B cell (primary cell): Measurements from ENCODE around the gene ATP10B.

Source experiments
- CTCF ChIP-seq: fragments of 200-600 bp; IDR thresholded peaks from one replicate; pipeline ENCODE4 v1.8.0; 2022; ENCODE audit warnings: antibody characterized with exemption, mild to moderate bottlenecking
- EZH2 ChIP-seq: IDR thresholded peaks from 2 replicates; pipeline ENCODE4 v1.6.1; 2012; ENCODE audit warnings: borderline replicate concordance, low read depth, mild to moderate bottlenecking, moderate library complexity, low read length; ENCODE audit not compliant: insufficient read depth, poor library complexity, severe bottlenecking

- TF ChIP-seq CTCF, result no peak
- no peak for TF ChIP-seq EZH2
These were observed 312.6 kb downstream of the ATP10B start for GRCh38 chr5:160539431-160539830.
